SK-N-SH (cell line): ENCODE results near the gene WNT16. TPM values are rescaled to one million over a fixed set of nuclear protein-coding genes. Genes with fewer than 3 reads are reported as not detected.

Experiments
- CTCF ChIA-PET: fragments of 300-600, 350-600 bp; formaldehyde crosslinking; extraction: SDS; loops from one replicate; lab custom pipeline; 2021; lab: Yijun Ruan, JAX
- POLR2A ChIA-PET: fragments of 350-600 bp; sonication (Branson Sonifier 250); formaldehyde crosslinking; extraction: SDS; loops from one replicate; lab custom pipeline; 2020; ENCODE audit warnings: antibody characterized with exemption, inconsistent platforms; lab: Yijun Ruan, JAX
- DNase-seq: peaks from one replicate; pipeline ENCODE4 v3.0.0; 2012
- H2AFZ ChIP-seq: fragments of 200-600 bp; sonication (generic); 2 replicates; pipeline ENCODE4 v1.8.1; 2016; ENCODE audit warnings: antibody characterized with exemption, mild to moderate bottlenecking, low read depth
- H3F3A ChIP-seq: fragments of 200-600 bp; sonication (generic); replicated peaks from 2 replicates; pipeline ENCODE3; 2016; ENCODE audit warnings: antibody characterized with exemption, mild to moderate bottlenecking; ENCODE audit not compliant: insufficient read depth
- H3K27ac ChIP-seq, 2 experiments: fragments of 200-500 bp in 1 of 2; fragments of 200-600 bp in 1 of 2; sonication (Bioruptor generic) in 1 of 2; sonication (generic), shearing (Covaris generic) in 1 of 2; 2 replicates each; pipeline versions ENCODE4 v1.5.1 to v1.6.1; 2014 to 2016; ENCODE audit warnings: low read depth in 2 of 2, inconsistent platforms in 1 of 2, low read length in 1 of 2, mild to moderate bottlenecking in 1 of 2, mixed read lengths in 1 of 2
- H3K27me3 ChIP-seq: fragments of 200-600 bp; sonication (generic), shearing (Covaris generic); 2 replicates; pipeline ENCODE4 v1.6.1; 2016; ENCODE audit warnings: mixed run types; ENCODE audit not compliant: insufficient read depth
- H3K36me3 ChIP-seq, 2 experiments: fragments of 200-500 bp in 1 of 2; fragments of 200-600 bp in 1 of 2; sonication (Bioruptor generic) in 1 of 2; sonication (generic) in 1 of 2; replicated peaks in 1 of 2; 2 replicates each; pipeline versions ENCODE3 to v1.5.1; 2014 to 2016; ENCODE audit warnings: low read length in 1 of 2, mild to moderate bottlenecking in 1 of 2; ENCODE audit not compliant: insufficient read depth in 2 of 2, control insufficient read depth in 1 of 2
- H3K4me1 ChIP-seq, 2 experiments: fragments of 200-500 bp in 1 of 2; fragments of 200-600 bp in 1 of 2; sonication (Bioruptor generic) in 1 of 2; sonication (generic), shearing (Covaris generic) in 1 of 2; 2 replicates each; pipeline versions ENCODE4 v1.5.1 to v1.6.1; 2014 to 2016; ENCODE audit warnings: low read depth in 1 of 2, low read length in 1 of 2, mixed run types in 1 of 2; ENCODE audit not compliant: insufficient read depth in 2 of 2, control insufficient read depth in 1 of 2
- H3K4me2 ChIP-seq: fragments of 200-600 bp; sonication (generic), shearing (Covaris generic); 2 replicates; pipeline ENCODE4 v1.6.1; 2017; ENCODE audit warnings: mixed run types
- H3K4me3 ChIP-seq, 2 experiments: fragments of 200-500 bp in 1 of 2; fragments of 200-600 bp in 1 of 2; sonication (Bioruptor generic) in 1 of 2; sonication (generic), shearing (Covaris generic) in 1 of 2; 2 replicates each; pipeline versions ENCODE4 v1.5.1 to v1.8.1; 2014 to 2016; ENCODE audit warnings: low read depth in 2 of 2, inconsistent platforms in 1 of 2, low read length in 1 of 2, mild to moderate bottlenecking in 1 of 2, mixed read lengths in 1 of 2, moderate library complexity in 1 of 2
- H3K79me2 ChIP-seq: fragments of 200-600 bp; sonication (generic); 2 replicates; pipeline ENCODE4 v1.8.1; 2017; ENCODE audit warnings: mild to moderate bottlenecking; ENCODE audit not compliant: insufficient read depth
- H3K9ac ChIP-seq: fragments of 200-600 bp; sonication (generic); 2 replicates; pipeline ENCODE4 v1.6.1; 2017; ENCODE audit warnings: mixed run types
- H3K9me2 ChIP-seq: fragments of 200-600 bp; sonication (generic); 2 replicates; pipeline ENCODE4 v1.6.1; 2017; ENCODE audit warnings: mixed run types
- H3K9me3 ChIP-seq: fragments of 200-600 bp; sonication (generic); 2 replicates; pipeline ENCODE4 v1.6.1; 2017; ENCODE audit warnings: mixed run types, mild to moderate bottlenecking, moderate library complexity
- H4K20me1 ChIP-seq: fragments of 200-600 bp; sonication (generic); 2 replicates; pipeline ENCODE4 v1.6.1; 2017; ENCODE audit warnings: mild to moderate bottlenecking, mixed run types; ENCODE audit not compliant: insufficient read depth
- CHD2 ChIP-seq: fragments of 150-350 bp; IDR thresholded peaks from 2 replicates; pipeline ENCODE4 v1.6.1; 2018; ENCODE audit warnings: low read length; ENCODE audit not compliant: partially characterized antibody
- ELF1 ChIP-seq: IDR thresholded peaks from 2 replicates; pipeline ENCODE4 v1.4.0; 2012
- EP300 ChIP-seq, 2 experiments: IDR thresholded peaks; 2 replicates each; pipeline versions ENCODE4 v1.4.0 to v1.6.1; 2012; ENCODE audit warnings: borderline replicate concordance in 1 of 2, low read depth in 1 of 2, low read length in 1 of 2
- FOSL2 ChIP-seq: IDR thresholded peaks from 2 replicates; pipeline ENCODE4 v1.4.0; 2012; ENCODE audit warnings: low read depth, mild to moderate bottlenecking, moderate library complexity, borderline replicate concordance
- FOXJ3 ChIP-seq: sonication (generic); formaldehyde crosslinking; IDR thresholded peaks from 2 replicates; pipeline ENCODE4 v1.5.1; 2020; ENCODE audit warnings: mild to moderate bottlenecking, missing genetic modification reagents
- FOXM1 ChIP-seq: IDR thresholded peaks from 2 replicates; pipeline ENCODE4 v1.4.0; 2012; ENCODE audit warnings: low read depth, mild to moderate bottlenecking
- GABPA ChIP-seq: IDR thresholded peaks from 2 replicates; pipeline ENCODE4 v1.4.0; 2012; ENCODE audit warnings: low read depth, mild to moderate bottlenecking
- GATA2 ChIP-seq: sonication (generic); formaldehyde crosslinking; IDR thresholded peaks from 2 replicates; pipeline ENCODE4 v1.5.0; 2020; ENCODE audit warnings: mild to moderate bottlenecking, missing genetic modification reagents
- JUND ChIP-seq: IDR thresholded peaks from 2 replicates; pipeline ENCODE4 v1.4.0; 2012
- MXI1 ChIP-seq: IDR thresholded peaks from 2 replicates; pipeline ENCODE4 v1.6.1; 2012; ENCODE audit warnings: mild to moderate bottlenecking, low read depth, low read length, improper control_type of control experiment
- NFIC ChIP-seq: IDR thresholded peaks from 2 replicates; pipeline ENCODE4 v1.4.0; 2012; ENCODE audit warnings: borderline replicate concordance
- POLR2AphosphoS5 ChIP-seq: IDR thresholded peaks from 2 replicates; pipeline ENCODE4 v1.6.1; 2012; ENCODE audit warnings: low read depth, low read length
- RAD21 ChIP-seq: IDR thresholded peaks from 2 replicates; pipeline ENCODE4 v1.6.1; 2012; ENCODE audit warnings: mild to moderate bottlenecking, low read length
- RFX5 ChIP-seq: IDR thresholded peaks from 2 replicates; pipeline ENCODE4 v1.6.1; 2012; ENCODE audit warnings: mild to moderate bottlenecking, improper control_type of control experiment, low read length
- RXRA ChIP-seq: IDR thresholded peaks from 2 replicates; pipeline ENCODE4 v1.4.0; 2012; ENCODE audit warnings: low read depth, mild to moderate bottlenecking, borderline replicate concordance
- SIN3A ChIP-seq: IDR thresholded peaks from 2 replicates; pipeline ENCODE4 v1.6.1; 2012; ENCODE audit warnings: low read depth, mild to moderate bottlenecking, low read length, moderate library complexity, borderline replicate concordance
- TAF1 ChIP-seq: IDR thresholded peaks from 2 replicates; pipeline ENCODE4 v1.6.1; 2012; ENCODE audit warnings: low read depth, mild to moderate bottlenecking, low read length, moderate library complexity, borderline replicate concordance
- TEAD4 ChIP-seq: IDR thresholded peaks from 2 replicates; pipeline ENCODE4 v1.4.0; 2012; ENCODE audit warnings: mild to moderate bottlenecking, borderline replicate concordance; ENCODE audit not compliant: insufficient read depth
- WGBS: methylation state at CpG from one replicate; pipeline ENCODE4 v1.1.6; 2017; ENCODE audit warnings: low lambda C conversion rate; 5-methylcytosine and 5-hydroxymethylcytosine counted together
- polyA plus RNA-seq, 3 experiments: library from polyadenylated mRNA; depleted of rRNA; stranded (reverse); fragments of >200 nt; gene quantifications; 2 replicates each; pipeline ENCODE4 v1.2.3, GENCODE V29; 2012
- TF ChIP-seq, protein P1 (sequence below): fragments of 150-350 bp; IDR thresholded peaks from 2 replicates; pipeline ENCODE4 v1.6.1; 2016; ENCODE audit warnings: mild to moderate bottlenecking, low read depth, low read length
- TF ChIP-seq, protein P2 (sequence below): fragments of 150-350 bp; IDR thresholded peaks from 2 replicates; pipeline ENCODE4 v1.6.1; 2017; ENCODE audit warnings: antibody characterized with exemption, low read length, low read depth, borderline replicate concordance
- TF ChIP-seq, protein P3 (sequence below): IDR thresholded peaks from 2 replicates; pipeline ENCODE4 v1.4.0; 2012; ENCODE audit warnings: low read depth, borderline replicate concordance

Gene WNT16
- polyA plus RNA-seq, 1 of the 3 experiments (the other 2 are of a cell fraction), result 0.05 TPM

DNA sequence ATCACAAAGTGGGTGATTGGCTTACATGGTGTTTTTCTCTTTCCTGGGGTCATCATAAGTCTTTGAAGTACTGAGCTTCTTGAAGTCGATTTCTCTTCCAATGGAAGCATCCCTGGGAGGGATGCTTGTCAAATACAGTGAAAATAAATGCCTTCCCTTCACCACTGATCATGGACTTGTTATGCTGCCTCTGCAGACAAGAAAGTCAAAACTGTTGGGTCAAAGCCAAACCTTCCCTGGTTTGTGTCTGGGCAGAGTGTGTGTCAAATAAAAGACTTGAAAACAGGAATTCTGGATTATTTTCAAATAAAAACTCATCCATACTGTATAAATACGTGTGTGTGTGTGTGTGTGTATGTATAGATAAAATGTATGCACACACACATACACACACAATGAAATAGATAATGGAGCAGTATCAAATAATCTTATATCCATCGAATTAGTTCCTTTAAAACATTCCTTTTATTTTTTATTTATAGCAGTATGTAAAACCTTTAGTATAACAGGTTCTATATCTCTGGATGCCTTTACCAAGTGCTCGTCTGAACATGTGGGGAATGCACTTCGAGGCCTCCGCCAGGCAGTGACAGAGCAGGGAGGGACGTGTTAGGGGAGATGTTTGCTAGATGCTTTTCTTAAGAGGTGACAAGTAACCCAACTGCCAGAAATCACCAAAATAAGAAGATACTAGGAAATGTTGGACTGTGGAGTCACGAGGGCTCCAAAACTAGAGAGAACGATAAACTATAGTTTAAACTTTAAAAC is 27.2 kb upstream of the WNT16 start:
- no peak overlapping the region for H3K4me2 ChIP-seq
- H4K20me1 ChIP-seq, result no peaks in the 10 kb centered on the region
- H3K27ac ChIP-seq, result peak overlapping the region in 1 of 2 experiments; percentile 11; a peak in 1 of 4 replicates
- DNase-seq, result no peak
- H2AFZ ChIP-seq, result no peak overlapping the region
- H3K36me3 ChIP-seq, result no peaks in the 10 kb centered on the region
- H3K9ac ChIP-seq, result no peak overlapping the region
- no peaks in the 10 kb centered on the region for H3F3A ChIP-seq
- no peak for TF ChIP-seq SIN3A
- TF ChIP-seq CHD2, result no peak
- no peak for TF ChIP-seq EP300 (IDR thresholded peaks at IDR 0.05; ENCODE audit: borderline replicate concordance in 1 of 2, low read depth in 1 of 2, low read length in 1 of 2)
- TF ChIP-seq NFIC, result no peak
- no peak for TF ChIP-seq POLR2AphosphoS5
- no peak for TF ChIP-seq RXRA
- no peak for TF ChIP-seq FOXM1
- TF ChIP-seq, protein P1, sequence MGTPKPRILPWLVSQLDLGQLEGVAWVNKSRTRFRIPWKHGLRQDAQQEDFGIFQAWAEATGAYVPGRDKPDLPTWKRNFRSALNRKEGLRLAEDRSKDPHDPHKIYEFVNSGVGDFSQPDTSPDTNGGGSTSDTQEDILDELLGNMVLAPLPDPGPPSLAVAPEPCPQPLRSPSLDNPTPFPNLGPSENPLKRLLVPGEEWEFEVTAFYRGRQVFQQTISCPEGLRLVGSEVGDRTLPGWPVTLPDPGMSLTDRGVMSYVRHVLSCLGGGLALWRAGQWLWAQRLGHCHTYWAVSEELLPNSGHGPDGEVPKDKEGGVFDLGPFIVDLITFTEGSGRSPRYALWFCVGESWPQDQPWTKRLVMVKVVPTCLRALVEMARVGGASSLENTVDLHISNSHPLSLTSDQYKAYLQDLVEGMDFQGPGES, result no peak
- TF ChIP-seq RAD21, result no peak
- TF ChIP-seq, protein P2, sequence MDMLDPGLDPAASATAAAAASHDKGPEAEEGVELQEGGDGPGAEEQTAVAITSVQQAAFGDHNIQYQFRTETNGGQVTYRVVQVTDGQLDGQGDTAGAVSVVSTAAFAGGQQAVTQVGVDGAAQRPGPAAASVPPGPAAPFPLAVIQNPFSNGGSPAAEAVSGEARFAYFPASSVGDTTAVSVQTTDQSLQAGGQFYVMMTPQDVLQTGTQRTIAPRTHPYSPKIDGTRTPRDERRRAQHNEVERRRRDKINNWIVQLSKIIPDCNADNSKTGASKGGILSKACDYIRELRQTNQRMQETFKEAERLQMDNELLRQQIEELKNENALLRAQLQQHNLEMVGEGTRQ, result no peak
- TF ChIP-seq, protein P3, sequence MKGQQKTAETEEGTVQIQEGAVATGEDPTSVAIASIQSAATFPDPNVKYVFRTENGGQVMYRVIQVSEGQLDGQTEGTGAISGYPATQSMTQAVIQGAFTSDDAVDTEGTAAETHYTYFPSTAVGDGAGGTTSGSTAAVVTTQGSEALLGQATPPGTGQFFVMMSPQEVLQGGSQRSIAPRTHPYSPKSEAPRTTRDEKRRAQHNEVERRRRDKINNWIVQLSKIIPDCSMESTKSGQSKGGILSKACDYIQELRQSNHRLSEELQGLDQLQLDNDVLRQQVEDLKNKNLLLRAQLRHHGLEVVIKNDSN, result no peak
- TF ChIP-seq FOSL2, result no peak
- TF ChIP-seq GATA2 (CRISPR knock-in tag), result no peak
- ChIA-PET POLR2A (no interaction called here), CTCF (interaction anchor here (1.2 kb wide), 1 partner anchor 94 kb away, joined by 4 read pairs; the partner anchor contains the start of gene FAM3C)
- H3K4me1 ChIP-seq, result peaks cover 0 to 55% of the 10 kb centered on the region in 2 experiments; a peak in 2 of 4 replicates
- H3K4me3 ChIP-seq, result no peak overlapping the region
- no peaks in the 10 kb centered on the region for H3K27me3 ChIP-seq
- no peaks in the 10 kb centered on the region for H3K9me2 ChIP-seq
- 66% methylated on average over 9 of the region's 9 CpGs for WGBS
- H3K9me3 ChIP-seq, result no peaks in the 10 kb centered on the region
- no peaks in the 10 kb centered on the region for H3K79me2 ChIP-seq

DNA sequence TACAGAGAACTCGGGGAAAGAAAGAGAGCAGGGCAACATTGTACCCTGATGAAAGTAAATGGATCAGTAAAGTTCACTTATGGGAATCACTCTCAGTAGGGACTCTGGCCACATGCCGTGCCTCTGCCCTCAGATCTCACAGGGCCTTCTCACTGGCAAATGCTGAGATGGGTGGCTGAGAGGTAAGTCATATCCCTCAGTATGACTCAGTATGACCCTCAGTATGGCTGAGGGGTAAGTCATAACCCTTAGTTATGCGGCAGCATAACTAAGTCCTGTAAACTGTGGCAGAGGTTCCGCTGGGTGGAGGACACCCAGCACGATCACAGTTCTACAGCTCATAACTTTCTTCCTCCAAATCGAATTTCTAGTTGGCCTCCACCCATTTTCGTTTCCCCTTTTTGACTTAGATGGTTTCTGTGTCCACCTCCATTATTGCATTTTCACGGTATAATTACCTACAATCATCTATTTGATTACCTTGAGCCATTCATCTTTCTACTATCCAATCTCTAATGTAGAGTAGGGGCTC is 26.5 kb upstream of the WNT16 start:
- H3K36me3 ChIP-seq, result no peaks in the 10 kb centered on the region
- H3K4me1 ChIP-seq, result peaks cover 0 to 58% of the 10 kb centered on the region in 2 experiments; a peak in 2 of 4 replicates
- no peak overlapping the region for H3K9ac ChIP-seq
- H4K20me1 ChIP-seq, result no peaks in the 10 kb centered on the region
- no peak overlapping the region for H2AFZ ChIP-seq
- CTCF ChIA-PET, result no interaction called here
- no peak for DNase-seq
- H3K4me2 ChIP-seq, result no peak overlapping the region
- H3K79me2 ChIP-seq, result no peaks in the 10 kb centered on the region
- POLR2A ChIA-PET, result no interaction called here
- H3K27me3 ChIP-seq, result no peaks in the 10 kb centered on the region
- H3K4me3 ChIP-seq, result no peak overlapping the region
- WGBS, result 74% methylated on average over 8 of the region's 8 CpGs
- H3F3A ChIP-seq, result no peaks in the 10 kb centered on the region
- no peaks in the 10 kb centered on the region for H3K9me3 ChIP-seq
- no peak overlapping the region; a peak in 1 of 4 replicates for H3K27ac ChIP-seq
- no peaks in the 10 kb centered on the region for H3K9me2 ChIP-seq
- no peak for TF ChIP-seq TAF1
- TF ChIP-seq GABPA, result no peak
- 0 out of 2 replicates have a peak, but pooled peaks have one; percentile 7 for TF ChIP-seq JUND
- TF ChIP-seq FOXJ3 (CRISPR knock-in tag), result no peak
- TF ChIP-seq, protein P2, result no peak
- TF ChIP-seq RXRA, result 0 out of 2 replicates have a peak, but pooled peaks have one; percentile 28
- TF ChIP-seq NFIC, result no peak
- no peak for TF ChIP-seq MXI1
- TF ChIP-seq RAD21, result no peak
- no peak for TF ChIP-seq TEAD4
- TF ChIP-seq RFX5, result no peak
- no peak for TF ChIP-seq ELF1
